UCSD-AML1 (cell line): ENCODE data around the gene MICAL3.

Source experiments
- DNase-seq: peaks from one replicate; lab custom pipeline; 2025; ENCODE audit not compliant: unreplicated experiment; lab: John Stamatoyannopoulos, UW

Gene MICAL3

DNA sequence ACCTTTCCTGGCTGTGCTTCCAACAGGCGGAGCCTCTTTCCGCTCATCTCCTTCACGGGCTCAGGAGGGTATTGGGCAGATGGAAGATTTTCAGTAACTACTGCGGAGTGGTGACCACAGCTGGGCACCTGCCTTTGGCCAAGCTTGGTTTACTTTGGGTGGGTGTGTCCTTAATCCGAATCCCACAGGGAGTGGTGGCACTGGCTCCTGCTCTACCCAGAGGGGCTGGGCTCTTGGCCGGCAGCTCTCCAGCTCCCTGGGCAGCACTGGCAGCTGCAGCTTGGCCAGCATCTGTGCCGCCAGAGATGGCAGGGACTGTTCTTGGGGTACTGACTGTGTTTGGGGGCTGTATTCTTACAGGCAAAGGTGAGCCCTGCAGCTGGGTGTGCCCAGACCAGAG is 279.9 kb downstream of the MICAL3 start:
- no peak for DNase-seq

DNA sequence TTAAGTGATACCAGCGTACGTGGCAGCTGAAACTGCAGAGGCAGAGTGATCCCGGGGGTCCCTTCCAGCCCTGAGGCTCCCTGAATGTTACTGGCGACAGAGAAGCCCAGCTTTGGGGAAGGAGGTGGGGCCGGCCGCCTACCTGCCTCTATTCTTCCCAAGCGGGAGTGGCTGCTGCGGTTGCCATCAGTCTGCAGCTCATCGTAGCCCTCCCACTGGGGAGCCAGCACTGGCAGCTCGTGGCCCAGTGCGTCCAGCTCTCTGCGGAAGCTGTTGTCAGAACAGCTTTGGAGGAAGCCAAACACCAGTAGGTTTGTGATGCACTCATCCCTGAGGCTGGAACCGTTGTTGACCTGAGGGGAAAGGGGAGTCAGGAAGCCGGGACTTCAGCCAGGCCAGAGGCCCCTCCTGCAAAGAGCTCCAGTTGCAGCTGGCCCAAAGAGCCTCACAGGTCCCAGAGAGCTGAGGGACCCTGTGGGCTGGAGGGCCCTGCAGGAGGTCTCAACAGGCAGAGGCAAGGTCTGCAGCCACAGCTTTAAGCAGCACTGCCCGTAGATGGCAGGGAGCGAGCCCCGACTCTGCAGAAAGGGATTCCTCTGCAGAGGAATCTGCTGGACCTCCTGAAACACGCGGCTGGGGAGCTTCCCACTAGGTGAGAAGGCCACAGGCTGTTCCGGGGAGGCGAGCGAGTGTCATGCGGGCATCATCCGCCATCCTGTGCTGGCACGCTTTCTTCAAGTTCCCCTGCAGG is 280.5 kb downstream of the MICAL3 start:
- no peak for DNase-seq

DNA sequence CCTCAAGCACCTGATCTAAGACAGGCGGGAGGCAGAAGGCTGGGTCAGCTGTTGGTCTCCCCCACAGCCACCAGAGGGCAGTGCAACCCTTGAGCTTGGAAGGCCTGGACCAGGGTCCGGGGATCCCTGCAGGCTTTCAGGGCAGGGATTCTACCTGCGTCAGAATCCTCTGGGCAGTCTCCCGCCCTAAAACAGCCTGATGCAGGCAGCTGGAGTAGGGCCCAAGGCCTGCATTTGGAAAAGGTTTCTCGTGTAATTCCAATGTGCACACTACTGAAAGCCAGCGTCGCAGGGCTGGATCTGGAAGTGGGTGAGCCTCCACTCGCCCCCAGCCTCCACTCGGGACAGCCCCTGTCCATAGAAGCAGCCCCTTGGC is 281.8 kb downstream of the MICAL3 start:
- DNase-seq, result peak; percentile 50

DNA sequence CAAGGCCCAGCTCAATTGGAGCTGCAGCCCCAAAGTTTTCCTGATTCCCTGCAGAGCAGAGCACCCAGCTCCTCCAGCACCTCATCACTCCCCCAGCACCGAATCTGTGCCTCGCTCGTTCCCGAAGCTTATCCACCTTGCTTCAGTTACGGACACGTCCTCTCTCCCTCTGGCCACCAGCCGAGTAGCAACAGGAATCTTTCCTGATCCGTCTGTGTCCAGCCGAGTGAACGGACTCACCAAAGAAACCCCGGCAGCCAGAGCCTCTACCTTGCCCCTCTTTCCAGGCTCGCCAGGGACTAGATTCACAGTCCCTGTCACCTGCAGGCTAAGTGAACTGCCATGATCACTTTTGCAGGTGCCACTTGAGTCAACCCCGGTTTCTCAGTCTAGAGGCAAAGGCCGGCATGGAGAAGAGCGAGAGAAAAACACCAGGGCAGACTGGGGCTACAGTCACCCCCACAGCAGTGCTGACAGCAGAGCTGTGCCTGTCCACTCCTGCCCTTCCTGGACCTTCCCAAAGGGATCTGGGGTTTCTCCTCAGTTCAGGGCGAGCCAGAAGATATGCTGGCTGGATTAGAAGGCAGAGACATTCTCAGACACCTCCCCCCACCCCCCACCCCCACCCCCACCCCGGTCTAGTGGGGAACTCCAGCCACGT is 282.4 kb downstream of the MICAL3 start:
- DNase-seq, result no peak

DNA sequence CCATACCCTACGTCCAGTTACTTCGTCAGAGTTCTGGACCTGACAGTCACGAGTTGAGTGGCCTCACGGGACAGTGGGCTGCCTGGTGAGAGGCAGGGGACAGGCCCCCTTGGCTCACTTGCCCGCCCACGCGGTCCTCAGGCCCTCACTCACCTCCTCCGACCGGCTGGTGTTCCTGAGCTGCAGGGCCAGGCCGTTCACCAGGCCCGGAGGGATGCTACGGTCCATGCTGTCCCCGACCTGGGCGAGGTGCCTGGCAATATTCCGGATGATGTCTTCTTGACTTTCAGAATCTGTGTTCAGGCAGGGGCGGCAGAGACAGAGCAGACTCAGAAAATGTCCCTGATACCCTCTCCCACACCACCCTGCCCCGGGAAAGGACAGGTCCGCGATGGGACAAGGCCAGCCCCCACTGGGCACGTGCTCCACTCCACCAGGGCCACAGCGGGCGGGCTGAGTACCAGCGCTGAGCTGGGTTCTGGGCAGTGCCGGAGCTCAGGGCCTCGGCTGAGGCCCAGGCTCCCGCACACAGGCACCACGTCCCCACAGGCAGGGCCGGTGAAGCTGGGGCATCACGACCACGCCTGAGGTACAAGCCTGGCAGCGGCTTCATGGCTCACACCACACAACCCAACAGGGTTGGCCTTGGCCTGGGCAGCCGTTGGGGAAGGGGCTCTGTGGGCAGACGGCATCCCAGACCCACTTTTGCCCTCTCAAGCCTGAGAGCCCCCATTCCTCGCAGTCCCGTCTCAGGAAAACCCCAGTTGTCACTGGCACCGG is 285.0 kb downstream of the MICAL3 start:
- no peak for DNase-seq

DNA sequence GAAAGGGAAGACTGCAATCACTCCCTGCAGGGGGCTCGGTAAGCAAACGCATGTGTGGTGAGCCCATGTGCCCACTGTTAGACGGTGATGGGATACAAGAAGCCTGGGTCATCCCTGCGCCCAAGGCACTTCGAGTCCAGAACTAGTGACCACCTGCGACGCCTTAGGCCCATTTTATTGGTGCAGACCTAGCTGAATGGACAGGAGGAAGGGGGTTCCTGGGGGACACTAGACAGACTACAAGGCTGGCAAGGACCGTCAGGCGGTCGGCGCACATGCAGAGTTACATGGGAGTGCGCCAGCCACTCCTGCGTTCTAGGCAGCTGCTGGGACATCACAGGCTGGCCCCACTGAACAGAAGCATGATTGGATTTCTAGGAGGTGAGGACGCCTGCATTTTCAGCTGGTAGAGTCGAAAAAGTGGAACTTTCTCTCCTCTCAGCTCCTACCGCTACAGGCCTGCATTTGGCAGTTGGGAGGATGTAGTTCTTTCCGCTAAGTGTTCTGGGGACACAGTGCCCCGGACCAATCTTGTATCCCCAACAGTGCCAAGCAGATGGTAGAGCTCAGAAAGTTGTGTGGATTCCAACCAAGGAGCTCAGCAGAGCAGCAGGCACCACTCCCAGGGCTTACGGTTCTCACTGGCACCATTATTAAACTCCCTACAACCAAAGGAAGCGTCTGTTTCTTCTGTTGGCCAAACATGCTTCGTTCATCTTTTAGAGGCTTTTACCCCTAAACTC is 285.8 kb downstream of the MICAL3 start:
- DNase-seq, result no peak
